CMK (cell line): Measurements from ENCODE around the gene ECI2.
"Not testable (repeated sequence)": the region's sequence is repeated elsewhere in the genome, so short reads cannot be mapped to it uniquely, and the experiment has no call there.

Experiments used
- DNase-seq: peaks from one replicate; pipeline ENCODE4 v3.0.0-alpha.2; 2010; ENCODE audit warnings: low read depth

The ECI2 gene

GRCh38 chr6:4139272-4139671 is 3.9 kb upstream of the ECI2 start:
- no peak for DNase-seq

GRCh38 chr6:4138186-4138585 is 2.8 kb upstream of the ECI2 start:
- no peak for DNase-seq

- DNase-seq, result no peak
These were observed 1.0 kb upstream of the ECI2 start for GRCh38 chr6:4136354-4136831.

DNA sequence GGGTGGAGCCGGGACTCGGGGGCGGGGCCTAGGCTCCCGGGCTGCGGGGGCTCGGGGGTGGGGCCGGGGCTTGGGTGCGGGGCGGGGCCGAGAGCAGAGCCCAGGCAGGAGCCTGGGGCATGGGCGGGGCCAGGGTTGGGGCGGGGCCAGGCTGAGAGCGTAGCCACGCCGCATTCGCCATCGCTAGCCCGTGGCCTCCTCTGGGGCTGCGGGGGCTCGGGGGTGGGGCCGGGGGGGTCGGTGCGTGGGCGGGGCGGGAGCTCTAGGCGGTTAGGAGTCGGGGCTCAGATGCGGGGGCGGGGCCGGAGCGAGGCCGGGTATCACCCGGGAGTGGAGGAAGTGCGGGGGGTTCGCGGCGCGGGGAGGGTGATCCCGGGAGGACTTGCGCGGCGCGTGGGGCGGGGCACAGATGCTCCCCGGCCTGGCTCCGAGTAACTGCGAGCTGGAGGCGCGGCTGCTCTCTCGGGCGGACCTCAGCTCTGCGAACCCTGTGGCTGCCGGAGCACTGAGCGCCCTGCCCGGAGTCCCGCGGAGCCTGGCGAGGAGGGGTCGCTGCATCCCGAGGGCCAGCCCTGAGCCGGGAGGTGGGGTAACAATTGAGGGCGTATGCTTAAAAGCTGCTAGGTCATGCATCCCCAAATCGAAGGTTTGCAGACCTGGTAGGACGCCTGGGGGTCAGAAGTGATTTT is 434 bp upstream of the ECI2 start:
- DNase-seq, result peak; percentile 83

DNA sequence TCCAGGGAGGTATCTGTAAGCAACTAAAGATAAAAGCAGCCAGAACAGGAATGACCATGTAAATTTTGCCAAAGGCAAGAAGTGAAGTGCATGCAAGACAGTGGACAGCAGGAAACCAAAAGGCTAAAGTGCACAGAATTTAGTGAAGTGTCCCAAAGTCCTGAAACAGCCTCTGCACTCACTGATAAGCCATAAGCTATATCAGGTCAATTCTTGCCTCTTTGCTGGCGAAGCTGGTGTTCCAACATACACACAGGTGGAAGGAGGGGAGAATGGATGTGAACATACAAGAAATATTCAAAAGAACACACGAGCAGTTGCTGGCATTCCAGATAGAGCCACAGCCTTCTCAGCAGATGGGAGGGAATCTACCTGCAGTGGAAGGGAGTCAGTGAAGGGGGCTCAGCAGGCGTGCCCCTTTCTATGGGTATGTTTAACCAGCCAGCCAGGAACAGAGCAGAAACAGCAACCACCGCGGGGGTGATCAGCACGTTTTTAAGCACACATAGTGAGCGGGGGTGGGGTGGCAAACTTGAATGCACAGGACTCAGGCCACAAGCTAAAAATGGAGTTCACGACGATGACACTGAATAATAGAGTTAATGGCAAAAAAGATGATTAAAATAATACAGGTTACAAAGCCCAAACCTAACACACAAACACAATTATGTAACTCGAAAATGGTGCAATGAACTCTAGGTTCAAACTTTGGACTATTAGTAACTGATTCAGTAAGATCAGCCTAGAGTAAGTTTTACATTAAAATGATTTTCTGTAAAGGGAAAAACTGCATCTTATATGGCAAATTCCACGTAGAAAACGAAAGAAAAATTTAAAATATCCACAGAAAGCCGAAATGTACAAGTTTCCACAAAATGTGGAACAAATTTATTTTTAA is 1.2 kb downstream of the ECI2 start:
- no peak for DNase-seq

DNA sequence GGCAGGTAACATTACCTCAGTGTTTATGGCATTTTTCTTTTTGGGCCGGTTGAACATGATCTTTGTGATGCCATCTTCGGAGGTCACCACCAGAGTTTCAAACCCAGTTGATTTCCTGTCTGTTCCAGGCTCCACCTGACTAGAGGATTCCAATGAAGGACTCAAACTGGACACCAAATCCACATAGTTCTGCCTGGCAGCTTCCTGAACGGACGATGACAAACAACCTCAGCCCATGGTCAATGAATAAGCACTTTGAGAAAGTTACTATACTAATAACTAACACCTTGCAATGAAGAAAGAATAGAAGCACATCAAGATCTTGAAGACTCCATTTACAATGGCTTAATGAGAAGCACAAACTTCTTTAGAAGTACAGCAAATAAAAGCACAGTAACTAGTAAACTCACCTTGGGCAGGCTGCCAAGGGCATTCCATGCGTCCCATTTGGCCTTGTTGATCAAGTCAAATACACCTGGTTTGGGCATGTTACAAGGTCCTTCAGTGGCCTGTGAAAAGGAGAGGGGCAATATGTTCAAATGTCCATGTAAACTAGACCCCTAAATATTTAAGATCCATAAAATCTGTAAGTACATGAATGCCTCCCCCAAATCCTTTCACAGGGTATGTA is 4.9 kb downstream of the ECI2 start:
- DNase-seq, result no peak

GRCh38 chr6:4129446-4129845 is 5.9 kb downstream of the ECI2 start:
- no peak for DNase-seq

DNA sequence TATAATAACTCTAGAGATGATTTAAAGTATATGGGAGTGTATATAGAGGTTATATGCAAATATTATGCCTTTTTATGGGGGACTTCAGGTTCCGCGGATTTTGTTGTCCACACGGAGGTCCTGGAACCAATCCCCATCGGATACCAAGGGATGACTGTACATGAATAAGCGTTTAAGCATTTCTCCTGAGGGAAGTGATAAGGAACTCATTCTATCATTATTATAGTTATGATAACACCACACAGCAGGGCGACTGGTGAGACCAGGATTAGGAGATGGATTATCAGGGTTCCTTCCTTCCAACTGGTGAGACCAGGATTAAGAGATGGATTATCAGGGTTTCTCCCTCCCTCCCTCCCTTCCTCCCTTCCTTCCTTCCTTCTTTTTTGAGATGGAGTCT is 6.6 kb downstream of the ECI2 start:
- DNase-seq, result no peak

DNA sequence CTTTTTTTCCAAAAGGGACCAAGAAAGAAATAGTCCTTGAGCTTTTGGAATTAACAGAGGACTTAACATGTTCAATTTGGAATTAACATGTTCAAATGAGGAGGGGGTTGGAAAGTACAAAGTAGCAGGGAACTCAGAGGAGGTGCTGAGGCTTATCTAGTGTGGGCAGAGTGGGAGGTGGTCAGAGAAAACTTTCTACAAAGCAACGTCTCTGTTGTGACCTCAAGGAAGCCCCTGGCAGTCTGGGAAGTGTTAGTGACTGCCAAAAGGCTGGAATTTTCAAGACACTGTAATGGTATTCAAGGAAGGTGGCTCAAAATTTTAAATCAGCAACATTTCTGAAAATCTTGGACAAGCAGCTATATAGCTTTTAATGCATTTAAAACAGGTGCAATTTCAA is 7.3 kb downstream of the ECI2 start:
- no peak for DNase-seq

GRCh38 chr6:4125933-4126864 is 9.2 kb downstream of the ECI2 start:
- no peak for DNase-seq

- DNase-seq, result no peak
These were observed 9.9 kb downstream of the ECI2 start for GRCh38 chr6:4125500-4125899.

GRCh38 chr6:4124351-4124750 is 11.0 kb downstream of the ECI2 start:
- DNase-seq, result no peak

DNA sequence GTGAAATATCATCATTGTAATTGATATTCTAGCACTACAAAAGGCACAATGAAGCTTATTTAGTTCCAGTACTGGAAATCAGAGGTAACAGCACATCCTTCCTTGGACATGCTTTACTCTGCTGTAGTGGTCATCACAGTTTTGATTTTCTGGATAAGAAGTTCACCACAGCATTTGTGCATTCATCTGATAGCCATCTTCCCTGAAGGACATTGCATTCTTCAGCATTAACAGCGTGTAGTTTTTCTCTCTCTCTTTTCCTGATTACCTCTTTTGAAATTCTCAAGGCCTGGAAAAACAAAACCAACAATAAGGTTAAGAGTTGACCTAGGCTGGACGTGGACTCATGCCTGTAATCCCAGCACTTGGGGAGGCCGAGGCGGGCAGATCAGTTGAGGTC is 19.6 kb downstream of the ECI2 start:
- no peak for DNase-seq

GRCh38 chr6:4114123-4114522 is 21.3 kb downstream of the ECI2 start:
- DNase-seq, result no peak

DNA sequence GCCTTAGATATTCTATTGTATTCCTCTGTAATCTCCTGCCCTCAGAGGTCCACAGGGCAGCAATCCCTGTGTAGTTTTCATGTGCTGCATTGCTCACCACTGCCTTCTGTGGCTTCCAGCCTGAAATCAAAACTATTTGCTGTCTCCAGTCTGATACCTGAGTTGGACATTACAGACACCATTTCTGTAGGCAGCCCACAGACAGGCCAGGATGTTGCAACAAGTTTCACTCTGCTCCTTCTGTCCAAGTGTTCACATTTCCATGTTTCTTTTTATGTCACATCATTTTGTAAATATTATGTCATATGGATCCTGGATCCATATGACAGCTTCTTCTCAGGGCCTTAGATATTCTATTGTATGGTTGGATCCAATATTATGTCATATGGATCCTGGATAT is 21.7 kb downstream of the ECI2 start:
- no peak for DNase-seq

DNA sequence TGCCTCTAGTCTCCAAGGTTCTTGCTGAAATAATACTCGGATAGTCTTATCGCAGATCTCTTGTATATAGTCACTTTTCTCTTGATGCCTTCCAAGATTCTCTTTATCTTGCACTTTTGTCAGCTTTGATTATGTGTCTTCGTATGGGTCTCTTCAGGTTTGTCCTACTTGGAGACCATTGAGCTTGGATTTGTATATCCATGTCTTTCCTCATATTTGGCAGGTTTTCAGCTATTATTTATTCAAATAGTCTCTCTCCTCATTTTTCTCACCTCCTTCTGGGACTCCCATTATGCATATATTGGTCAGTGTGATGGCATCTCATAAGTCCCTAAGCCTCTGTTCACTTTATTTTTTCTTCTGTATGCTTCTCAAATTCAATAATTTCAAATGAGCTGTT is 23.0 kb downstream of the ECI2 start:
- DNase-seq, result no peak

GRCh38 chr6:4109363-4109815 is 26.0 kb downstream of the ECI2 start:
- not testable (repeated sequence) for DNase-seq

- DNase-seq, result no peak
These were observed 26.7 kb downstream of the ECI2 start for GRCh38 chr6:4108561-4109093.

GRCh38 chr6:4107873-4108272 is 27.5 kb downstream of the ECI2 start:
- no peak for DNase-seq

- DNase-seq, result no peak
These were observed 29.3 kb downstream of the ECI2 start for GRCh38 chr6:4105980-4106536.

GRCh38 chr6:4103929-4104328 is 31.4 kb downstream of the ECI2 start:
- no peak for DNase-seq
